Measurements from ENCODE around the gene PABPC1L.

Gene PABPC1L

GRCh38 chr20:44948107-44948506 lies 38.2 kb downstream of the PABPC1L start:
- Histone ChIP-seq H3K27me3 (replicated peaks; ENCODE audit: control insufficient read depth, insufficient read depth, low read length) (no peaks in the 10 kb centered on the region), H3K36me3 (ENCODE audit: control insufficient read depth, insufficient read depth, low read length) (peaks cover 26% of the 10 kb centered on the region), H3K4me3 (replicated peaks; ENCODE audit: low read depth, low read length) (no peak overlapping the region)
- DNase-seq (ENCODE audit: extremely low read depth, insufficient read length), result no peak
- TF ChIP-seq CTCF (IDR thresholded peaks at IDR 0.05; ENCODE audit: insufficient read depth, low read length, poor library complexity, severe bottlenecking), result no peak

- H3K36me3 ChIP-seq (ENCODE audit: control insufficient read depth, insufficient read depth, low read length), result peaks cover 25% of the 10 kb centered on the region
- H3K27me3 ChIP-seq (replicated peaks; ENCODE audit: control insufficient read depth, insufficient read depth, low read length), result no peaks in the 10 kb centered on the region
- TF ChIP-seq CTCF (IDR thresholded peaks at IDR 0.05; ENCODE audit: insufficient read depth, low read length, poor library complexity, severe bottlenecking), result no peak
- H3K4me3 ChIP-seq (replicated peaks; ENCODE audit: low read depth, low read length), result no peak overlapping the region
- DNase-seq (ENCODE audit: extremely low read depth, insufficient read length), result no peak
These were observed 38.7 kb downstream of the PABPC1L start for GRCh38 chr20:44948513-44948912.

GRCh38 chr20:44950368-44950767 lies 40.5 kb downstream of the PABPC1L start:
- H3K27me3 ChIP-seq (replicated peaks; ENCODE audit: control insufficient read depth, insufficient read depth, low read length), result no peaks in the 10 kb centered on the region
- no peak for DNase-seq (ENCODE audit: extremely low read depth, insufficient read length)
- TF ChIP-seq CTCF (IDR thresholded peaks at IDR 0.05; ENCODE audit: insufficient read depth, low read length, poor library complexity, severe bottlenecking), result no peak
- no peak overlapping the region for H3K4me3 ChIP-seq (replicated peaks; ENCODE audit: low read depth, low read length)
- H3K36me3 ChIP-seq (ENCODE audit: control insufficient read depth, insufficient read depth, low read length), result peaks cover 37% of the 10 kb centered on the region

GRCh38 chr20:44952731-44953130 lies 42.9 kb downstream of the PABPC1L start:
- no peak for TF ChIP-seq CTCF (IDR thresholded peaks at IDR 0.05; ENCODE audit: insufficient read depth, low read length, poor library complexity, severe bottlenecking)
- no peak for DNase-seq (ENCODE audit: extremely low read depth, insufficient read length)
- Histone ChIP-seq H3K27me3 (replicated peaks; ENCODE audit: control insufficient read depth, insufficient read depth, low read length) (no peaks in the 10 kb centered on the region), H3K36me3 (ENCODE audit: control insufficient read depth, insufficient read depth, low read length) (peaks cover 36% of the 10 kb centered on the region), H3K4me3 (replicated peaks; ENCODE audit: low read depth, low read length) (no peak overlapping the region)

- no peak for TF ChIP-seq CTCF (IDR thresholded peaks at IDR 0.05; ENCODE audit: insufficient read depth, low read length, poor library complexity, severe bottlenecking)
- no peaks in the 10 kb centered on the region for H3K27me3 ChIP-seq (replicated peaks; ENCODE audit: control insufficient read depth, insufficient read depth, low read length)
- DNase-seq (ENCODE audit: extremely low read depth, insufficient read length), result no peak
- H3K36me3 ChIP-seq (ENCODE audit: control insufficient read depth, insufficient read depth, low read length), result peaks cover 27% of the 10 kb centered on the region
- H3K4me3 ChIP-seq (replicated peaks; ENCODE audit: low read depth, low read length), result no peak overlapping the region
These were observed 44.4 kb downstream of the PABPC1L start for GRCh38 chr20:44954211-44954610.

GRCh38 chr20:44955270-44955669 lies 45.4 kb downstream of the PABPC1L start:
- no peak for TF ChIP-seq CTCF (IDR thresholded peaks at IDR 0.05; ENCODE audit: insufficient read depth, low read length, poor library complexity, severe bottlenecking)
- no peak for DNase-seq (ENCODE audit: extremely low read depth, insufficient read length)
- Histone ChIP-seq H3K27me3 (replicated peaks; ENCODE audit: control insufficient read depth, insufficient read depth, low read length) (no peaks in the 10 kb centered on the region), H3K36me3 (ENCODE audit: control insufficient read depth, insufficient read depth, low read length) (peaks cover 22% of the 10 kb centered on the region), H3K4me3 (replicated peaks; ENCODE audit: low read depth, low read length) (no peak overlapping the region)

Measured in GM06990 (cell line).